Stimulated activated naive CD8-positive, alpha-beta T cell treated with anti-CD3 and anti-CD28 coated beads, Interleukin-15, Interleukin-2, amounts not matched to agents 100 ng/mL and 50 ng/mL, for 24 hours (primary cell): ENCODE data around the gene SERINC5.
"Not testable (repeated sequence)": the region's sequence is repeated elsewhere in the genome, so short reads cannot be mapped to it uniquely, and the experiment has no call there.

Experiments used
- H3K27ac Mint-ChIP-seq: one replicate; pipeline ENCODE4 v1.8.0; 2021; ENCODE audit warnings: mild to moderate bottlenecking, mixed read lengths
- H3K27me3 Mint-ChIP-seq: one replicate; pipeline ENCODE4 v1.8.0; 2021; ENCODE audit warnings: mixed read lengths
- H3K36me3 Mint-ChIP-seq: one replicate; pipeline ENCODE4 v1.8.0; 2021; ENCODE audit warnings: low read depth, mixed read lengths
- H3K4me1 Mint-ChIP-seq: one replicate; pipeline ENCODE4 v1.8.0; 2021; ENCODE audit warnings: low read depth, mixed read lengths
- H3K4me3 Mint-ChIP-seq: one replicate; pipeline ENCODE4 v1.8.0; 2021; ENCODE audit warnings: mild to moderate bottlenecking, mixed read lengths
- H3K9me3 Mint-ChIP-seq: one replicate; pipeline ENCODE4 v1.8.0; 2021; ENCODE audit warnings: mixed read lengths

SERINC5 gene

GRCh38 chr5:80255811-80256712 is at the start of gene SERINC5:
SERINC5 (minus strand) TSS chr5:80256048; CDS start chr5:80255922, 126 bp downstream.
- H3K27ac Mint-ChIP-seq: peak within 1 kb of the TSS; percentile 94
- peak within 1 kb of the TSS; percentile 95 for H3K4me3 Mint-ChIP-seq
- H3K27me3 Mint-ChIP-seq: no peaks in the 10 kb centered on the region
- H3K4me1 Mint-ChIP-seq: peaks cover 51% of the 10 kb centered on the region
- H3K9me3 Mint-ChIP-seq: no peaks in the 10 kb centered on the region
- peaks cover 4% of the 10 kb centered on the region for H3K36me3 Mint-ChIP-seq

DNA sequence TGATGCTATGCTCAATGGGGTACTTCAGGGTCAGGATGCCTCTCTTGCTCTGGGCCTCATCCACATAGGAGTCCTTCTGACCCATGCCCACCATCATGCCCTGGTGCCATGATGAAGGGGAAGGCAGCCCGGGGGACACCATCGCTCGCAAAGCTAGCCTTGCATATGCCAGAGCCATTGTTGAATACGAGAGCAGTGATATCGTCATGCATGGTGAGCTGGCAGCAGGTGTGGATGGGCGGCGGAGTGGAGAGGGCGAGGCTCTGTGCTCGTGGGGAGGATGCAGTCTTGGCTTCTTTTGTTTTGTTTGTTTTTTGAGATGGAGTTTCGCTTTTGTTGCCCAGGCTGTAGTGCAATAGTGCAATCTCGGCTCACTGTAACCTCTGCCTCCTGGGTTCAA is 46.8 kb upstream of the SERINC5 start:
- Mint-ChIP-seq H3K4me3 (no peak overlapping the region), H3K27ac (no peak overlapping the region), H3K9me3 (no peaks in the 10 kb centered on the region), H3K27me3 (no peaks in the 10 kb centered on the region), H3K36me3 (no peaks in the 10 kb centered on the region), H3K4me1 (no peaks in the 10 kb centered on the region)

DNA sequence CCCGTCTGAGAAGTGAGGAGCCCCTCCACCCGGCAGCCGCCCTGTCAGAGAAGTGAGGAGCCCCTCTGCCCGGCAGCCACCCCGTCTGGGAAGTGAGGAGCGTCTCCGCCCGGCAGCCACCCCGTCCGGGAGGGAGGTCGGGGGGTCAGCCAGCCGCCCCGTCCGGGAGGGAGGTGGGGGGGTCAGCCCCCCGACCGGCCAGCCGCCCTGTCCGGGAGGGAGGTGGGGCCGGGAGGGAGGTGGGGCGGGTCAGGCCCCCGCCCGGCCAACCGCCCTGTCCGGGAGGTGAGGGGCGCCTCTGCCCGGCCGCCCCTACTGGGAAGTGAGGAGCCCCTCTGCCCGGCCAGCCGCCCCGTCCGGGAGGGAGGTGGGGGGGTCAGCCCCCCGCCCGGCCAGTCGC is 45.5 kb upstream of the SERINC5 start:
- H3K27me3 Mint-ChIP-seq, H3K9me3 Mint-ChIP-seq, H3K27ac Mint-ChIP-seq, H3K4me3 Mint-ChIP-seq, H3K36me3 Mint-ChIP-seq, H3K4me1 Mint-ChIP-seq: not testable (repeated sequence)

- H3K27ac Mint-ChIP-seq, H3K27me3 Mint-ChIP-seq, H3K4me3 Mint-ChIP-seq, H3K9me3 Mint-ChIP-seq, H3K4me1 Mint-ChIP-seq, H3K36me3 Mint-ChIP-seq: not testable (repeated sequence)
Observed at GRCh38 chr5:80300796-80301195, 44.9 kb upstream of the SERINC5 start.

DNA sequence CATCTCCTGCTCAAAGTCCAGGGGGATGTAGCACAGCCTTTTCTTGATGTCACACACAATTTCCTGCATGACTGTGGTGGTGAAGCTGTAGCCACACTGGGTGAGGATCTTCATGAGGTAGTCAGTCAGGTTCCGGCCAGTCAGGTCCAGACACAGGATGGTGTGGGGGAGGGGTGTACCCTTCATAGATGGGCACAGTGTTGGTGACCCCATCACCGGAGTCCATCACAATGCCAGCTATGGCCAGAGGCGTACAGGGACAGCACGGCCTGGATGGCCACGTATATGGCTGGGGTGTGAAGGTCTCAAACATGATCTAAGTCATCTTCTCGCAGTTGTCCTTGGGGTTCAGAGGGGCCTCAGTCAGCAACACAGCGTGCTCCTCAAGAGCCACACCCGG is 44.3 kb upstream of the SERINC5 start:
- Mint-ChIP-seq H3K27ac (no peak overlapping the region), H3K4me3 (no peak overlapping the region), H3K36me3 (no peaks in the 10 kb centered on the region), H3K4me1 (no peaks in the 10 kb centered on the region), H3K9me3 (no peaks in the 10 kb centered on the region), H3K27me3 (no peaks in the 10 kb centered on the region)

DNA sequence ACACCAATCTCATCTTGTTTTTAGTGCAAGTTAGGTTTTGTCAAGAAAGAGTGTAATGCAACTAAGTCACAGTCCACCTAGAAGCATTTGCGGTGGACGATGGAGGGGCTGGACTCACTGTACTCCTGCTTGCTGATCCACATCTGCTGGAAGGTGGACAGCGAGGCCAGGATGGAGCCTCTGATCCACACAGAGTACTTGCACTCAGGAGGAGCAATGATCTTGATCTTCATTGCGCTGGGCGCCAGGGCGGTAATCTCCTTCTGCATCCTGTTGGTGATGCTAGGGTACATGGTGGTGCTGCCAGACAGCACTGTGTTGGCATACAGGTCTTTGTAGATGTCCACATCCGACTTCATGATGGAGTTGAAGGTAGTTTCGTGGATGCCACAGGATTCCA is 43.8 kb upstream of the SERINC5 start:
- no peaks in the 10 kb centered on the region for H3K4me1 Mint-ChIP-seq
- no peaks in the 10 kb centered on the region for H3K9me3 Mint-ChIP-seq
- no peak overlapping the region for H3K4me3 Mint-ChIP-seq
- H3K27me3 Mint-ChIP-seq: no peaks in the 10 kb centered on the region
- no peak overlapping the region for H3K27ac Mint-ChIP-seq
- H3K36me3 Mint-ChIP-seq: no peaks in the 10 kb centered on the region

- H3K27ac Mint-ChIP-seq: no peak overlapping the region
- H3K4me3 Mint-ChIP-seq: no peak overlapping the region
- no peaks in the 10 kb centered on the region for H3K36me3 Mint-ChIP-seq
- no peaks in the 10 kb centered on the region for H3K9me3 Mint-ChIP-seq
- no peaks in the 10 kb centered on the region for H3K4me1 Mint-ChIP-seq
- H3K27me3 Mint-ChIP-seq: no peaks in the 10 kb centered on the region
Observed at GRCh38 chr5:80296121-80296520, 40.3 kb upstream of the SERINC5 start.

GRCh38 chr5:80291761-80292160 is 35.9 kb upstream of the SERINC5 start:
- Mint-ChIP-seq H3K36me3 (no peaks in the 10 kb centered on the region), H3K27ac (no peak overlapping the region), H3K27me3 (no peaks in the 10 kb centered on the region)

GRCh38 chr5:80289320-80289719 is 33.5 kb upstream of the SERINC5 start:
- H3K9me3 Mint-ChIP-seq: no peaks in the 10 kb centered on the region
- H3K27me3 Mint-ChIP-seq: no peaks in the 10 kb centered on the region
- H3K36me3 Mint-ChIP-seq: no peaks in the 10 kb centered on the region
- H3K4me1 Mint-ChIP-seq: peaks cover 11% of the 10 kb centered on the region
- H3K27ac Mint-ChIP-seq: no peak overlapping the region
- H3K4me3 Mint-ChIP-seq: no peak overlapping the region

More at GRCh38 chr5:80291761-80292160, 35.9 kb upstream of the SERINC5 start:
- Mint-ChIP-seq H3K9me3 (no peaks in the 10 kb centered on the region), H3K4me3 (no peak overlapping the region), H3K4me1 (no peaks in the 10 kb centered on the region)

DNA sequence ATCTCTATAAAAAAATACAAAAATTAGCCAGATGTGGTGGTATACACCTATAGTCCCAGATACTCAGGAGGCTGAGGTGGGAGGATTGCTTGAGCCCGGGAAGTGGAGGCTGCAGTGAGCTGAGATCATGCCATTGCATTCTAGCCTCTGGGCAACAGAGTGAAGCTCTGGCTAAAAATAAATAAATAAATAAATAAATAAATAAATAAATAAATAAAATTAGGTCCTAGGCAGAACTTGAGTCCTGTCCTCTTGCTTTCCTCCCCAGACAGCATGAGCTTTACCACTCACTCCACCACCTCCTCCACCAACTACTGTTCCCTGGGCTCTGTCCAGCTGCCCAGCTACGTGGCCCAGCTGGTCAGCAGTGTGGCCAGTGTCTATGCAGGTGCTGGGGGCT is 32.3 kb upstream of the SERINC5 start:
- no peak overlapping the region for H3K27ac Mint-ChIP-seq
- H3K4me1 Mint-ChIP-seq: peaks cover 20% of the 10 kb centered on the region
- no peak overlapping the region for H3K4me3 Mint-ChIP-seq
- H3K9me3 Mint-ChIP-seq: no peaks in the 10 kb centered on the region
- no peaks in the 10 kb centered on the region for H3K36me3 Mint-ChIP-seq
- no peaks in the 10 kb centered on the region for H3K27me3 Mint-ChIP-seq

GRCh38 chr5:80284720-80285119 is 28.9 kb upstream of the SERINC5 start:
- H3K4me1 Mint-ChIP-seq: peaks cover 23% of the 10 kb centered on the region
- no peaks in the 10 kb centered on the region for H3K36me3 Mint-ChIP-seq
- no peaks in the 10 kb centered on the region for H3K27me3 Mint-ChIP-seq
- peak overlapping the region; percentile 88 for H3K27ac Mint-ChIP-seq
- no peak overlapping the region for H3K4me3 Mint-ChIP-seq
- H3K9me3 Mint-ChIP-seq: no peaks in the 10 kb centered on the region

DNA sequence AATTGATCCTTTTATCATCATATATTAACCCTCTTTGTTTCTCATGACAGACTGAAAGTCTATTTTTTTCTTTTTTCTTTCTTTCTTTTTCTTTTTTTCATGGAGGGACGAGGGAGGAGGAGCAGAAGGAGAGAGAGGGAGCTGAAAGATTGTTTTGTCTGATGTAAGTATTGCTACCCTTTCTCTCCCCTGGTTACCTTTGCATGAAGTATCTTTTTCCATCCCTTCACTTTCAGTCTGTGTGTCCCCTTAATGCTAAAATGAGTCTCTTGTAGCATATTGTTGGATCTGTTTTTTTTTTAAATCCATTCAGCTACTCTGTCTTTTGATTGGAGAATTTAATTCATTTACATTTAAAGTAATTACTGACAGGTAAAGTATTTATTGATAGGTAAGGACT is 27.5 kb upstream of the SERINC5 start:
- Mint-ChIP-seq H3K4me3 (peak overlapping the region; percentile 26), H3K27ac (peak overlapping the region; percentile 9), H3K4me1 (peaks cover 23% of the 10 kb centered on the region)

DNA sequence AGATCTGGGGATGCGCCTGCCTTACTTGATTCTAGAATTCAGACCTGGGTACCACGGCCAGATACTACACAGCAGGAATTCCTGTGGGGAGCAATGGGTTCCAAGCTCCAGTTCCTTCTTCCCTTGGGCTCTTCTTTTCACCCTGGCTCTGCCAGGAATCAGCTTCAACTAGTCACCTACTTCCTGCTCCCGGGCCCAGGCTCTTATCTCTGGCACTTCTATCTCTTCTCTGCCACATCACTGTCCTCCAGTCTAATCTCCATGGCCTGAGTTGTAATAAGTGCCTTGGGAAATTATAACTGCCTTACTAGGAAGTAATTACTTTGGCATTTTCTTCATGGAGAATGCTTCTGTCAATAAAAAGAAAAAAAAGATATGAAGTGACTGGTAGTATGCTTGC is 26.2 kb upstream of the SERINC5 start:
- H3K36me3 Mint-ChIP-seq: no peaks in the 10 kb centered on the region
- H3K4me1 Mint-ChIP-seq: peaks cover 23% of the 10 kb centered on the region
- no peak overlapping the region for H3K4me3 Mint-ChIP-seq
- H3K27me3 Mint-ChIP-seq: no peaks in the 10 kb centered on the region
- H3K27ac Mint-ChIP-seq: no peak overlapping the region
- no peaks in the 10 kb centered on the region for H3K9me3 Mint-ChIP-seq

More for the DNA sequence above, 27.5 kb upstream of the SERINC5 start:
- no peaks in the 10 kb centered on the region for H3K9me3 Mint-ChIP-seq
- no peaks in the 10 kb centered on the region for H3K36me3 Mint-ChIP-seq
- no peaks in the 10 kb centered on the region for H3K27me3 Mint-ChIP-seq

- H3K4me3 Mint-ChIP-seq: no peak overlapping the region
- no peaks in the 10 kb centered on the region for H3K4me1 Mint-ChIP-seq
- H3K9me3 Mint-ChIP-seq: no peaks in the 10 kb centered on the region
- H3K36me3 Mint-ChIP-seq: no peaks in the 10 kb centered on the region
- no peaks in the 10 kb centered on the region for H3K27me3 Mint-ChIP-seq
- no peak overlapping the region for H3K27ac Mint-ChIP-seq
Observed at GRCh38 chr5:80277191-80277590, 21.3 kb upstream of the SERINC5 start.

GRCh38 chr5:80276186-80276585 is 20.3 kb upstream of the SERINC5 start:
- Mint-ChIP-seq H3K9me3 (no peaks in the 10 kb centered on the region), H3K27ac (no peak overlapping the region), H3K27me3 (no peaks in the 10 kb centered on the region), H3K36me3 (no peaks in the 10 kb centered on the region), H3K4me3 (no peak overlapping the region), H3K4me1 (peaks cover 7% of the 10 kb centered on the region)

DNA sequence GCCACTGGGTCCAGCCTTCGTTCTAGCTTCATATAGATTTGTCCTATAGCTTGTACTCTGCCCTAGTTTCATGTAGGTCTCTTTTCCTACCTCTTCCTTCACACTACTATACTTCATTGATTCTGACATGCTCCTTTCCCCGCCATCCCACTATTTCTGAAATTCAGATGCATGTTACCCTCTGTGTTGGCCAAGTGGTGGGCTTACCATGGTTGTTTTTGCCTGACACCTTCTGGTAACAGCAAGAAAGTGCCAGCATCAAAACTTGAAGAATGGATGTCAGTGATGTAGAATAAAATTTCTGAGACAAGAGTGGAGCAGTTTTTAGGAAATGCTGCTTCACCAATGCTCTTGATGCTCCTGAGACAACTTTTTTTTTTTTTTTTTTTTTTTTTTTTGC is 19.5 kb upstream of the SERINC5 start:
- peak overlapping the region; percentile 37 for H3K27ac Mint-ChIP-seq
- no peak overlapping the region for H3K4me3 Mint-ChIP-seq
- H3K4me1 Mint-ChIP-seq: peaks cover 14% of the 10 kb centered on the region
- H3K9me3 Mint-ChIP-seq: no peaks in the 10 kb centered on the region
- no peaks in the 10 kb centered on the region for H3K27me3 Mint-ChIP-seq
- no peaks in the 10 kb centered on the region for H3K36me3 Mint-ChIP-seq
